HepG2 (cell line): Measurements from ENCODE around the gene ELP5. TPM values are rescaled to one million over a fixed set of nuclear protein-coding genes. Genes with fewer than 3 reads are reported as not detected.

Source experiments
- ADNP ChIP-seq: sonication (generic); formaldehyde crosslinking; IDR thresholded peaks from 2 replicates; pipeline ENCODE4 v1.4.0; 2020; ENCODE audit warnings: missing genetic modification reagents
- ELF4 ChIP-seq: sonication (generic); formaldehyde crosslinking; IDR thresholded peaks from 2 replicates; pipeline ENCODE4 v1.5.0; 2020; ENCODE audit warnings: missing genetic modification reagents, mild to moderate bottlenecking, moderate library complexity, borderline replicate concordance
- HCFC1 ChIP-seq: fragments of 150-350 bp; IDR thresholded peaks from 2 replicates; pipeline ENCODE4 v1.6.1; 2014; ENCODE audit warnings: low read depth, low read length
- HNRNPL ChIP-seq: fragments of 200-400 bp; formaldehyde crosslinking; IDR thresholded peaks from 2 replicates; pipeline ENCODE4 v1.6.1; 2017; ENCODE audit warnings: mild to moderate bottlenecking, low read depth, low read length
- HOXD1 ChIP-seq: sonication (generic); formaldehyde crosslinking; IDR thresholded peaks from 2 replicates; pipeline ENCODE4 v1.5.0; 2020; ENCODE audit warnings: missing genetic modification reagents
- LCORL ChIP-seq, 2 experiments: fragments of 450-650 bp in 1 of 2; sonication (generic) in 1 of 2; formaldehyde crosslinking in 1 of 2; IDR thresholded peaks; 2 replicates each; pipeline versions ENCODE4 v1.5.0 to v1.6.1; 2017 to 2020; ENCODE audit warnings: antibody characterized with exemption in 1 of 2, missing genetic modification reagents in 1 of 2
- SIN3A ChIP-seq: IDR thresholded peaks from 2 replicates; pipeline ENCODE4 v1.6.1; 2011; ENCODE audit warnings: low read depth, mild to moderate bottlenecking, control low read depth, low read length, borderline replicate concordance
- SMAD9 ChIP-seq: sonication (generic); formaldehyde crosslinking; IDR thresholded peaks from 2 replicates; pipeline ENCODE4 v1.5.1; 2020; ENCODE audit warnings: mild to moderate bottlenecking, missing genetic modification reagents
- SRY ChIP-seq: sonication (generic); formaldehyde crosslinking; IDR thresholded peaks from 2 replicates; pipeline ENCODE4 v1.8.0; 2022; ENCODE audit warnings: mild to moderate bottlenecking, missing genetic modification reagents
- TAF1 ChIP-seq: sonication (generic); formaldehyde crosslinking; IDR thresholded peaks from 2 replicates; pipeline ENCODE4 v1.4.0; 2020; ENCODE audit warnings: missing genetic modification reagents
- TBP ChIP-seq: sonication (generic); formaldehyde crosslinking; IDR thresholded peaks from 2 replicates; pipeline ENCODE4 v1.5.0; 2020; ENCODE audit warnings: missing genetic modification reagents
- U2AF1 ChIP-seq: fragments of 200-400 bp; formaldehyde crosslinking; optimal IDR thresholded peaks from 2 replicates; pipeline ENCODE3; 2017; ENCODE audit warnings: mild to moderate bottlenecking, low read depth, low read length
- ZNF562 ChIP-seq: sonication (generic); formaldehyde crosslinking; IDR thresholded peaks from 2 replicates; pipeline ENCODE4 v1.8.0; 2022; ENCODE audit warnings: missing genetic modification reagents, borderline replicate concordance
- ZNF572 ChIP-seq: sonication (generic); formaldehyde crosslinking; IDR thresholded peaks from 2 replicates; pipeline ENCODE4 v1.5.1; 2020; ENCODE audit warnings: mild to moderate bottlenecking, missing genetic modification reagents
- polyA plus RNA-seq, 8 experiments: library from polyadenylated mRNA; depleted of rRNA in 3 of 8; stranded (reverse) in 7 of 8; unstranded in 1 of 8; fragments of >200 nt; fragmentation: Illumina TruSeq in 4 of 8; extraction: Trizol in 4 of 8; gene quantifications; 2 replicates each; pipeline versions ENCODE4 v1.2.1 to v1.2.3, GENCODE V29; 2011 to 2016; ENCODE audit warnings: low read depth in 4 of 8, missing spikeins in 1 of 8, mixed read lengths in 1 of 8; ENCODE audit not compliant: insufficient read depth in 1 of 8
- total RNA-seq, 5 experiments: library from RNA; depleted of rRNA; stranded (reverse); fragments of >200 nt; fragmentation: Illumina TruSeq; extraction: Trizol; gene quantifications; 2 replicates each; pipeline ENCODE4 v1.2.3, GENCODE V29; 2016; ENCODE audit warnings: low read depth in 1 of 5
- TF ChIP-seq, protein P1 (sequence below): sonication (generic); formaldehyde crosslinking; IDR thresholded peaks from 2 replicates; pipeline ENCODE4 v1.9.0; 2021; ENCODE audit warnings: missing genetic modification reagents, mild to moderate bottlenecking, borderline replicate concordance
- TF ChIP-seq, protein P2 (sequence below): IDR thresholded peaks from 2 replicates; pipeline ENCODE4 v1.6.1; 2016; ENCODE audit warnings: missing genetic modification reagents, missing compliant biosample characterization
- TF ChIP-seq, protein P3 (sequence below): sonication (generic); formaldehyde crosslinking; IDR thresholded peaks from 2 replicates; pipeline ENCODE4 v1.4.0; 2020; ENCODE audit warnings: mild to moderate bottlenecking, missing genetic modification reagents
- TF ChIP-seq, protein P4 (sequence below): sonication (generic); formaldehyde crosslinking; IDR thresholded peaks from 2 replicates; pipeline ENCODE4 v1.4.0; 2020; ENCODE audit warnings: missing genetic modification reagents, borderline replicate concordance
- TF ChIP-seq, protein P5 (sequence below): sonication (generic); formaldehyde crosslinking; IDR thresholded peaks from 2 replicates; pipeline ENCODE4 v1.4.0; 2020; ENCODE audit warnings: mild to moderate bottlenecking, missing genetic modification reagents
- TF ChIP-seq, protein P6 (sequence below): sonication (generic); formaldehyde crosslinking; IDR thresholded peaks from 2 replicates; pipeline ENCODE4 v1.4.0; 2020; ENCODE audit warnings: missing genetic modification reagents
- TF ChIP-seq, protein P7 (sequence below): IDR thresholded peaks from 2 replicates; pipeline ENCODE4 v1.6.1; 2016; ENCODE audit warnings: control low read depth

The ELP5 gene
- total and polyA plus RNA-seq, 2 of the 13 experiments (the other 11 are each of a cell fraction or from before 2014, with no cell fraction given): 67.6 to 69.8 TPM

DNA sequence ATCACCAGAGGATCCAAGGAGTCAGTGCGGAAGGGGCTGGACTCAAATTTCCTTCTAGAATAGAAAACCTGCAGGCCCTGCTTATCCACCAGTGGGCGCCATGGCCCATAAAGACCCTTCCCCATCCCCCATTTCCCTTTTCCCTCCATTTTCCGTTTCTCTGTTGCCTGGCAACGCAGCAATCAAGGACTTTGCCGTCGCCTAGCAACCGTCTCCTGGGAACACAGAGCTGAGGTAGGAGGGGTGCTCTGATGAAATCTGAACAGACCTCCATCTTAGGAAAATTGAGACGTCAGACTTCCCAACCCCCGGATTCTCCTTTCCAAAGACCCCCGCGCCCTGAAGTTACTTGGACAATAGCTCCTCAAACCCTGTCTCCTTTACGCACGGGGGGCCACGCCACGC is 38.1 kb upstream of the ELP5 start (continued):
- TF ChIP-seq ZNF572: no peak
- TF ChIP-seq ELF4 (CRISPR knock-in tag): no peak
- TF ChIP-seq ZNF562 (CRISPR knock-in tag): no peak
- TF ChIP-seq SMAD9 (CRISPR knock-in tag): no peak
- no peak for TF ChIP-seq HNRNPL
- TF ChIP-seq, protein P1, sequence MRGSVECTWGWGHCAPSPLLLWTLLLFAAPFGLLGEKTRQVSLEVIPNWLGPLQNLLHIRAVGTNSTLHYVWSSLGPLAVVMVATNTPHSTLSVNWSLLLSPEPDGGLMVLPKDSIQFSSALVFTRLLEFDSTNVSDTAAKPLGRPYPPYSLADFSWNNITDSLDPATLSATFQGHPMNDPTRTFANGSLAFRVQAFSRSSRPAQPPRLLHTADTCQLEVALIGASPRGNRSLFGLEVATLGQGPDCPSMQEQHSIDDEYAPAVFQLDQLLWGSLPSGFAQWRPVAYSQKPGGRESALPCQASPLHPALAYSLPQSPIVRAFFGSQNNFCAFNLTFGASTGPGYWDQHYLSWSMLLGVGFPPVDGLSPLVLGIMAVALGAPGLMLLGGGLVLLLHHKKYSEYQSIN (CRISPR knock-in tag): no peak
- TF ChIP-seq, protein P2, sequence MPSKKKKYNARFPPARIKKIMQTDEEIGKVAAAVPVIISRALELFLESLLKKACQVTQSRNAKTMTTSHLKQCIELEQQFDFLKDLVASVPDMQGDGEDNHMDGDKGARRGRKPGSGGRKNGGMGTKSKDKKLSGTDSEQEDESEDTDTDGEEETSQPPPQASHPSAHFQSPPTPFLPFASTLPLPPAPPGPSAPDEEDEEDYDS (CRISPR knock-in tag): no peak
- TF ChIP-seq, protein P3, sequence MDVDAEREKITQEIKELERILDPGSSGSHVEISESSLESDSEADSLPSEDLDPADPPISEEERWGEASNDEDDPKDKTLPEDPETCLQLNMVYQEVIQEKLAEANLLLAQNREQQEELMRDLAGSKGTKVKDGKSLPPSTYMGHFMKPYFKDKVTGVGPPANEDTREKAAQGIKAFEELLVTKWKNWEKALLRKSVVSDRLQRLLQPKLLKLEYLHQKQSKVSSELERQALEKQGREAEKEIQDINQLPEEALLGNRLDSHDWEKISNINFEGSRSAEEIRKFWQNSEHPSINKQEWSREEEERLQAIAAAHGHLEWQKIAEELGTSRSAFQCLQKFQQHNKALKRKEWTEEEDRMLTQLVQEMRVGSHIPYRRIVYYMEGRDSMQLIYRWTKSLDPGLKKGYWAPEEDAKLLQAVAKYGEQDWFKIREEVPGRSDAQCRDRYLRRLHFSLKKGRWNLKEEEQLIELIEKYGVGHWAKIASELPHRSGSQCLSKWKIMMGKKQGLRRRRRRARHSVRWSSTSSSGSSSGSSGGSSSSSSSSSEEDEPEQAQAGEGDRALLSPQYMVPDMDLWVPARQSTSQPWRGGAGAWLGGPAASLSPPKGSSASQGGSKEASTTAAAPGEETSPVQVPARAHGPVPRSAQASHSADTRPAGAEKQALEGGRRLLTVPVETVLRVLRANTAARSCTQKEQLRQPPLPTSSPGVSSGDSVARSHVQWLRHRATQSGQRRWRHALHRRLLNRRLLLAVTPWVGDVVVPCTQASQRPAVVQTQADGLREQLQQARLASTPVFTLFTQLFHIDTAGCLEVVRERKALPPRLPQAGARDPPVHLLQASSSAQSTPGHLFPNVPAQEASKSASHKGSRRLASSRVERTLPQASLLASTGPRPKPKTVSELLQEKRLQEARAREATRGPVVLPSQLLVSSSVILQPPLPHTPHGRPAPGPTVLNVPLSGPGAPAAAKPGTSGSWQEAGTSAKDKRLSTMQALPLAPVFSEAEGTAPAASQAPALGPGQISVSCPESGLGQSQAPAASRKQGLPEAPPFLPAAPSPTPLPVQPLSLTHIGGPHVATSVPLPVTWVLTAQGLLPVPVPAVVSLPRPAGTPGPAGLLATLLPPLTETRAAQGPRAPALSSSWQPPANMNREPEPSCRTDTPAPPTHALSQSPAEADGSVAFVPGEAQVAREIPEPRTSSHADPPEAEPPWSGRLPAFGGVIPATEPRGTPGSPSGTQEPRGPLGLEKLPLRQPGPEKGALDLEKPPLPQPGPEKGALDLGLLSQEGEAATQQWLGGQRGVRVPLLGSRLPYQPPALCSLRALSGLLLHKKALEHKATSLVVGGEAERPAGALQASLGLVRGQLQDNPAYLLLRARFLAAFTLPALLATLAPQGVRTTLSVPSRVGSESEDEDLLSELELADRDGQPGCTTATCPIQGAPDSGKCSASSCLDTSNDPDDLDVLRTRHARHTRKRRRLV (CRISPR knock-in tag): no peak
- no peak for TF ChIP-seq TBP (CRISPR knock-in tag)
- TF ChIP-seq U2AF1: no peak
- no peak for TF ChIP-seq TAF1 (CRISPR knock-in tag)
- no peak; the same call in 1 of the 2 replicates for TF ChIP-seq HCFC1
- no peak for TF ChIP-seq LCORL (IDR thresholded peaks at IDR 0.05)
- TF ChIP-seq LCORL (CRISPR knock-in tag; IDR thresholded peaks at IDR 0.05): peak; percentile 25; the same call in 1 of the 2 replicates
- TF ChIP-seq, protein P4, sequence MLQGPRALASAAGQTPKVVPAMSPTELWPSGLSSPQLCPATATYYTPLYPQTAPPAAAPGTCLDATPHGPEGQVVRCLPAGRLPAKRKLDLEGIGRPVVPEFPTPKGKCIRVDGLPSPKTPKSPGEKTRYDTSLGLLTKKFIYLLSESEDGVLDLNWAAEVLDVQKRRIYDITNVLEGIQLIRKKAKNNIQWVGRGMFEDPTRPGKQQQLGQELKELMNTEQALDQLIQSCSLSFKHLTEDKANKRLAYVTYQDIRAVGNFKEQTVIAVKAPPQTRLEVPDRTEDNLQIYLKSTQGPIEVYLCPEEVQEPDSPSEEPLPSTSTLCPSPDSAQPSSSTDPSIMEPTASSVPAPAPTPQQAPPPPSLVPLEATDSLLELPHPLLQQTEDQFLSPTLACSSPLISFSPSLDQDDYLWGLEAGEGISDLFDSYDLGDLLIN (CRISPR knock-in tag): no peak
- TF ChIP-seq, protein P5, sequence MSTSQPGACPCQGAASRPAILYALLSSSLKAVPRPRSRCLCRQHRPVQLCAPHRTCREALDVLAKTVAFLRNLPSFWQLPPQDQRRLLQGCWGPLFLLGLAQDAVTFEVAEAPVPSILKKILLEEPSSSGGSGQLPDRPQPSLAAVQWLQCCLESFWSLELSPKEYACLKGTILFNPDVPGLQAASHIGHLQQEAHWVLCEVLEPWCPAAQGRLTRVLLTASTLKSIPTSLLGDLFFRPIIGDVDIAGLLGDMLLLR (CRISPR knock-in tag): no peak
- no peak for TF ChIP-seq HOXD1
- no peak for TF ChIP-seq SIN3A
- no peak for TF ChIP-seq ADNP (CRISPR knock-in tag)
- TF ChIP-seq, protein P6, sequence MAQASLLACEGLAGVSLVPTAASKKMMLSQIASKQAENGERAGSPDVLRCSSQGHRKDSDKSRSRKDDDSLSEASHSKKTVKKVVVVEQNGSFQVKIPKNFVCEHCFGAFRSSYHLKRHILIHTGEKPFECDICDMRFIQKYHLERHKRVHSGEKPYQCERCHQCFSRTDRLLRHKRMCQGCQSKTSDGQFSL (CRISPR knock-in tag): no peak
- no peak for TF ChIP-seq SRY
- TF ChIP-seq, protein P7, sequence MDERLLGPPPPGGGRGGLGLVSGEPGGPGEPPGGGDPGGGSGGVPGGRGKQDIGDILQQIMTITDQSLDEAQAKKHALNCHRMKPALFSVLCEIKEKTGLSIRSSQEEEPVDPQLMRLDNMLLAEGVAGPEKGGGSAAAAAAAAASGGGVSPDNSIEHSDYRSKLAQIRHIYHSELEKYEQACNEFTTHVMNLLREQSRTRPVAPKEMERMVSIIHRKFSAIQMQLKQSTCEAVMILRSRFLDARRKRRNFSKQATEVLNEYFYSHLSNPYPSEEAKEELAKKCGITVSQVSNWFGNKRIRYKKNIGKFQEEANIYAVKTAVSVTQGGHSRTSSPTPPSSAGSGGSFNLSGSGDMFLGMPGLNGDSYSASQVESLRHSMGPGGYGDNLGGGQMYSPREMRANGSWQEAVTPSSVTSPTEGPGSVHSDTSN (CRISPR knock-in tag): no peak
